Mesenchymal stem cell (in vitro differentiated cells and primary cell): ENCODE data around the gene MAD2L2.

Source experiments
- DNase-seq: peaks from one replicate; pipeline ENCODE4 v3.0.0-alpha.2; 2013
- H2AFZ ChIP-seq: one replicate; pipeline ENCODE4 v1.6.1; 2013; ENCODE audit warnings: low read depth, mild to moderate bottlenecking, control low read depth, inconsistent platforms, low read length, moderate library complexity
- H2AK5ac ChIP-seq: 2 replicates; pipeline ENCODE4 v1.6.1; 2013; ENCODE audit warnings: low read length, moderate library complexity, mild to moderate bottlenecking, inconsistent platforms; ENCODE audit not compliant: severe bottlenecking
- H2BK120ac ChIP-seq: one replicate; pipeline ENCODE4 v1.6.1; 2013; ENCODE audit warnings: low read depth, mild to moderate bottlenecking, inconsistent platforms, low read length, moderate library complexity
- H2BK12ac ChIP-seq, 2 experiments: one replicate each; pipeline ENCODE4 v1.6.1; 2013; ENCODE audit warnings: inconsistent platforms in 2 of 2, low read length in 2 of 2, mild to moderate bottlenecking in 2 of 2, moderate library complexity in 2 of 2, control low read depth in 1 of 2
- H2BK15ac ChIP-seq: one replicate; pipeline ENCODE4 v1.6.1; 2013; ENCODE audit warnings: mild to moderate bottlenecking, low read depth, inconsistent platforms; ENCODE audit not compliant: poor library complexity, severe bottlenecking
- H2BK5ac ChIP-seq: 2 replicates; pipeline ENCODE4 v1.6.1; 2013; ENCODE audit warnings: low read depth, mild to moderate bottlenecking, low read length, control low read depth, inconsistent platforms; ENCODE audit not compliant: poor library complexity, severe bottlenecking
- H3K14ac ChIP-seq, 2 experiments: one replicate each; pipeline ENCODE4 v1.6.1; 2013; ENCODE audit warnings: inconsistent platforms in 2 of 2, low read length in 2 of 2, control low read depth in 1 of 2, mild to moderate bottlenecking in 1 of 2, moderate library complexity in 1 of 2
- H3K18ac ChIP-seq, 2 experiments: one replicate each; pipeline ENCODE4 v1.6.1; 2013; ENCODE audit warnings: inconsistent platforms in 2 of 2, low read length in 2 of 2, control low read depth in 1 of 2, low read depth in 1 of 2, mild to moderate bottlenecking in 1 of 2
- H3K23ac ChIP-seq, 2 experiments: one replicate each; pipeline ENCODE4 v1.6.1; 2013; ENCODE audit warnings: inconsistent platforms in 2 of 2, low read length in 2 of 2, mild to moderate bottlenecking in 2 of 2, moderate library complexity in 2 of 2, control low read depth in 1 of 2
- H3K27ac ChIP-seq: 2 replicates; pipeline ENCODE4 v1.5.1; 2013; ENCODE audit warnings: mild to moderate bottlenecking, moderate library complexity, low read length, control low read depth, inconsistent platforms; ENCODE audit not compliant: poor library complexity, severe bottlenecking
- H3K27me3 ChIP-seq, 2 experiments: 2 replicates each; pipeline versions ENCODE4 v1.6.1 to v1.7.0; 2013; ENCODE audit warnings: low read length in 2 of 2, mild to moderate bottlenecking in 2 of 2, moderate library complexity in 2 of 2, control low read depth in 1 of 2, inconsistent platforms in 1 of 2; ENCODE audit not compliant: control insufficient read depth in 1 of 2, insufficient read depth in 1 of 2
- H3K36me3 ChIP-seq, 2 experiments: 2 replicates each; pipeline versions ENCODE4 v1.6.1 to v1.7.0; 2013; ENCODE audit warnings: low read length in 2 of 2, control low read depth in 1 of 2, inconsistent platforms in 1 of 2, low read depth in 1 of 2, mild to moderate bottlenecking in 1 of 2; ENCODE audit not compliant: insufficient read depth in 2 of 2, control insufficient read depth in 1 of 2
- H3K4ac ChIP-seq, 2 experiments: one replicate each; pipeline ENCODE4 v1.6.1; 2013; ENCODE audit warnings: inconsistent platforms in 2 of 2, low read length in 2 of 2, mild to moderate bottlenecking in 2 of 2, moderate library complexity in 2 of 2, control low read depth in 1 of 2, low read depth in 1 of 2
- H3K4me1 ChIP-seq: 2 replicates; pipeline ENCODE4 v1.6.1; 2013; ENCODE audit warnings: low read depth, low read length, control low read depth; ENCODE audit not compliant: control insufficient read depth, insufficient read depth
- H3K4me2 ChIP-seq: 2 replicates; pipeline ENCODE4 v1.6.1; 2013; ENCODE audit warnings: low read length, mild to moderate bottlenecking, inconsistent platforms; ENCODE audit not compliant: poor library complexity, severe bottlenecking
- H3K4me3 ChIP-seq, 2 experiments: 2 replicates each; pipeline versions ENCODE4 v1.5.1 to v1.7.0; 2013; ENCODE audit warnings: low read length in 2 of 2, mild to moderate bottlenecking in 2 of 2, control low read depth in 1 of 2, low read depth in 1 of 2; ENCODE audit not compliant: insufficient read depth in 1 of 2
- H3K79me1 ChIP-seq: replicated peaks from 2 replicates; pipeline ENCODE4 v1.6.1; 2013; ENCODE audit warnings: mild to moderate bottlenecking, control low read depth, low read length, inconsistent platforms; ENCODE audit not compliant: poor library complexity, severe bottlenecking
- H3K9ac ChIP-seq: 2 replicates; pipeline ENCODE4 v1.7.0; 2013; ENCODE audit warnings: mild to moderate bottlenecking, low read length, moderate library complexity
- H3K9me3 ChIP-seq: 2 replicates; pipeline ENCODE4 v1.7.0; 2013; ENCODE audit warnings: mild to moderate bottlenecking, low read length; ENCODE audit not compliant: control insufficient read depth
- H4K8ac ChIP-seq: one replicate; pipeline ENCODE4 v1.6.1; 2013; ENCODE audit warnings: inconsistent platforms, mild to moderate bottlenecking, low read length, moderate library complexity
- H4K91ac ChIP-seq: one replicate; pipeline ENCODE4 v1.6.1; 2013; ENCODE audit warnings: mild to moderate bottlenecking, low read length, inconsistent platforms
- WGBS: methylation state at CpG from one replicate; pipeline ENCODE4 v1.1.7; 2013; ENCODE audit warnings: mixed read lengths; 5-methylcytosine and 5-hydroxymethylcytosine counted together

The MAD2L2 gene

GRCh38 chr1:11701981-11702803, 21.2 kb upstream of the MAD2L2 start:
- Histone ChIP-seq H3K4ac (no peak overlapping the region), H3K27ac (no peak overlapping the region), H3K9ac (no peak overlapping the region), H2BK12ac (no peak overlapping the region), H2BK5ac (no peak overlapping the region), H3K4me2 (no peak overlapping the region), H4K91ac (no peak overlapping the region), H2AFZ (no peak overlapping the region), H3K4me3 (no peak overlapping the region), H3K14ac (peak overlapping the region in 1 of 2 experiments; percentile 59), H3K36me3 (no peaks in the 10 kb centered on the region), H3K23ac (no peak overlapping the region), H3K79me1 (no peaks in the 10 kb centered on the region), H3K9me3 (no peaks in the 10 kb centered on the region), H2BK120ac (no peak overlapping the region), H3K4me1 (no peaks in the 10 kb centered on the region), H2BK15ac (no peak overlapping the region), H2AK5ac (no peak overlapping the region), H3K27me3 (peaks cover 57 to 89% of the 10 kb centered on the region in 2 experiments), H3K18ac (no peak overlapping the region), H4K8ac (no peak overlapping the region)
- WGBS, result 84% methylated on average over 15 of the region's 15 CpGs
- no peak for DNase-seq

GRCh38 chr1:11701551-11701961, 20.6 kb upstream of the MAD2L2 start:
- no peaks in the 10 kb centered on the region for H3K36me3 ChIP-seq
- H3K23ac ChIP-seq, result no peak overlapping the region
- H3K79me1 ChIP-seq, result no peaks in the 10 kb centered on the region
- H2AK5ac ChIP-seq, result no peak overlapping the region
- no peak overlapping the region for H3K18ac ChIP-seq
- peaks cover 59 to 90% of the 10 kb centered on the region in 2 experiments for H3K27me3 ChIP-seq
- H4K91ac ChIP-seq, result no peak overlapping the region
- no peak overlapping the region for H2BK12ac ChIP-seq
- 89% methylated on average over 15 of the region's 15 CpGs for WGBS
- no peak overlapping the region for H2AFZ ChIP-seq
- H3K4me1 ChIP-seq, result no peaks in the 10 kb centered on the region
- H3K4me3 ChIP-seq, result no peak overlapping the region
- H3K4me2 ChIP-seq, result no peak overlapping the region
- no peak overlapping the region for H2BK120ac ChIP-seq
- H3K9me3 ChIP-seq, result no peaks in the 10 kb centered on the region
- H3K14ac ChIP-seq, result no peak overlapping the region
- DNase-seq, result no peak
- no peak overlapping the region for H3K27ac ChIP-seq
- H2BK15ac ChIP-seq, result no peak overlapping the region
- no peak overlapping the region for H3K4ac ChIP-seq
- no peak overlapping the region for H3K9ac ChIP-seq
- no peak overlapping the region for H2BK5ac ChIP-seq
- H4K8ac ChIP-seq, result no peak overlapping the region

- Histone ChIP-seq H3K14ac (no peak overlapping the region), H4K8ac (no peak overlapping the region), H2AK5ac (no peak overlapping the region), H2AFZ (no peak overlapping the region), H3K27ac (no peak overlapping the region), H3K18ac (no peak overlapping the region), H3K36me3 (peaks cover 0 to 2% of the 10 kb centered on the region in 2 experiments), H3K9ac (no peak overlapping the region), H2BK120ac (no peak overlapping the region), H3K4me1 (no peaks in the 10 kb centered on the region), H3K4me2 (no peak overlapping the region), H3K23ac (no peak overlapping the region), H3K79me1 (no peaks in the 10 kb centered on the region), H3K9me3 (no peaks in the 10 kb centered on the region), H3K27me3 (peaks cover 62 to 83% of the 10 kb centered on the region in 2 experiments), H4K91ac (no peak overlapping the region), H3K4me3 (no peak overlapping the region), H2BK15ac (no peak overlapping the region), H2BK12ac (no peak overlapping the region), H3K4ac (no peak overlapping the region), H2BK5ac (no peak overlapping the region)
- DNase-seq, result no peak
- 84% methylated on average over 34 of the region's 34 CpGs for WGBS
Observed at GRCh38 chr1:11700601-11701467, 19.9 kb upstream of the MAD2L2 start.

- Histone ChIP-seq H2BK12ac (no peak overlapping the region), H3K14ac (no peak overlapping the region)
- 74% methylated on average over 3 of the region's 5 CpGs for WGBS
Observed at GRCh38 chr1:11697893-11698210, 16.9 kb upstream of the MAD2L2 start.

More at GRCh38 chr1:11697893-11698210, 16.9 kb upstream of the MAD2L2 start:
- H2AK5ac ChIP-seq, result no peak overlapping the region
- no peak overlapping the region for H3K18ac ChIP-seq
- no peak overlapping the region for H3K23ac ChIP-seq
- H3K9ac ChIP-seq, result no peak overlapping the region
- peaks cover 10% of the 10 kb centered on the region for H3K4me1 ChIP-seq
- no peak for DNase-seq
- H3K4me3 ChIP-seq, result no peak overlapping the region
- no peak overlapping the region for H3K4ac ChIP-seq
- no peak overlapping the region for H3K4me2 ChIP-seq
- no peaks in the 10 kb centered on the region for H3K79me1 ChIP-seq
- no peak overlapping the region for H3K27ac ChIP-seq
- no peak overlapping the region for H2BK120ac ChIP-seq
- H3K36me3 ChIP-seq, result peaks cover 0 to 3% of the 10 kb centered on the region in 2 experiments
- H3K9me3 ChIP-seq, result no peaks in the 10 kb centered on the region
- H2BK5ac ChIP-seq, result no peak overlapping the region
- peaks cover 60 to 70% of the 10 kb centered on the region in 2 experiments for H3K27me3 ChIP-seq
- no peak overlapping the region for H2AFZ ChIP-seq
- no peak overlapping the region for H2BK15ac ChIP-seq
- no peak overlapping the region for H4K8ac ChIP-seq
- no peak overlapping the region for H4K91ac ChIP-seq
